ENCODE results near the gene NRBF2. TPM values are rescaled to one million over a fixed set of nuclear protein-coding genes. Genes with fewer than 3 reads are reported as not detected.

Gene NRBF2
- total RNA-seq, 2 experiments from 2014 or later = 23.1 to 24.1 TPM

GRCh38 chr10:63169624-63170023, 36.5 kb downstream of the NRBF2 start:
- no peak for TF ChIP-seq CTCF (IDR thresholded peaks at IDR 0.05)
- Mint-ChIP-seq H3K27me3 (no peaks in the 10 kb centered on the region), H3K4me3 (no peak overlapping the region), H3K9me3 (peaks cover 3% of the 10 kb centered on the region), H3K36me3 (ENCODE audit: low read depth) (peaks cover 48% of the 10 kb centered on the region), H3K27ac (no peak overlapping the region), H3K4me1 (ENCODE audit: low read depth) (peaks cover 63% of the 10 kb centered on the region)
- DNase-seq (no peak), ATAC-seq (no peak)
- ChIA-PET POLR2A (no interaction called here), CTCF (interaction anchor here (1.4 to 12.4 kb wide), 4 partner anchors 11 to 549 kb away, joined by 8 to 215 read pairs (median 114); no protein-coding TSS in a partner anchor)
- intact Hi-C loops (cut with micrococcal nuclease) = loop anchor here (5.0 to 10.0 kb wide), 2 partner anchors 95 to 553 kb away; no protein-coding TSS in a partner anchor

GRCh38 chr10:63171255-63171855, 38.2 kb downstream of the NRBF2 start:
- Mint-ChIP-seq H3K27ac (peak overlapping the region; percentile 73), H3K36me3 (ENCODE audit: low read depth) (peaks cover 50% of the 10 kb centered on the region), H3K4me1 (ENCODE audit: low read depth) (peaks cover 64% of the 10 kb centered on the region), H3K9me3 (peaks cover 3% of the 10 kb centered on the region), H3K27me3 (no peaks in the 10 kb centered on the region), H3K4me3 (no peak overlapping the region)
- DNase-seq (no peak), ATAC-seq (no peak)
- POLR2A ChIA-PET = no interaction called here
- CTCF ChIA-PET = interaction anchor here (0.8 to 12.4 kb wide), 5 partner anchors 13 to 549 kb away, joined by 3 to 215 read pairs (median 6); no protein-coding TSS in a partner anchor
- no peak for TF ChIP-seq CTCF (IDR thresholded peaks at IDR 0.05)
- intact Hi-C loops (cut with micrococcal nuclease) = loop anchor here (5.0 to 10.0 kb wide), 2 partner anchors 93 to 551 kb away; no protein-coding TSS in a partner anchor

GRCh38 chr10:63171926-63172325, 38.8 kb downstream of the NRBF2 start:
- Mint-ChIP-seq H3K27me3 (no peaks in the 10 kb centered on the region), H3K9me3 (peaks cover 3% of the 10 kb centered on the region), H3K4me3 (no peak overlapping the region), H3K27ac (peak overlapping the region; percentile 73), H3K36me3 (ENCODE audit: low read depth) (peaks cover 49% of the 10 kb centered on the region), H3K4me1 (ENCODE audit: low read depth) (peaks cover 66% of the 10 kb centered on the region)
- POLR2A ChIA-PET = no interaction called here
- DNase-seq (no peak), ATAC-seq (no peak)
- intact Hi-C loops (cut with micrococcal nuclease) = loop anchor here (5.0 to 10.0 kb wide), 2 partner anchors 93 to 550 kb away; no protein-coding TSS in a partner anchor
- CTCF ChIA-PET = interaction anchor here (1.6 to 12.4 kb wide), 3 partner anchors 14 to 549 kb away, joined by 4 to 171 read pairs (median 6); no protein-coding TSS in a partner anchor
- no peak for TF ChIP-seq CTCF (IDR thresholded peaks at IDR 0.05)

GRCh38 chr10:63173468-63174232, 40.5 kb downstream of the NRBF2 start:
- DNase-seq (no peak), ATAC-seq (peak; percentile 96)
- ChIA-PET POLR2A (interaction anchor here (0.5 to 1.3 kb wide), 3 partner anchors 16 to 520 kb away, joined by 3 to 5 read pairs (median 3); no protein-coding TSS in a partner anchor), CTCF (interaction anchor here (0.8 to 12.4 kb wide), 5 partner anchors 16 to 546 kb away, joined by 3 to 171 read pairs (median 3); no protein-coding TSS in a partner anchor)
- H3K9me3 Mint-ChIP-seq = peaks cover 3% of the 10 kb centered on the region
- H3K36me3 Mint-ChIP-seq (ENCODE audit: low read depth) = peaks cover 51% of the 10 kb centered on the region
- H3K27me3 Mint-ChIP-seq = no peaks in the 10 kb centered on the region
- no peak overlapping the region for H3K4me3 Mint-ChIP-seq
- peak overlapping the region; percentile 82 for H3K27ac Mint-ChIP-seq
- H3K4me1 Mint-ChIP-seq (ENCODE audit: low read depth) = peaks cover 65% of the 10 kb centered on the region
- no peak for TF ChIP-seq CTCF (IDR thresholded peaks at IDR 0.05)
- intact Hi-C loops (cut with micrococcal nuclease) = loop anchor here (5.0 to 10.0 kb wide), 2 partner anchors 91 to 549 kb away; no protein-coding TSS in a partner anchor
